Measurements from ENCODE around the gene MAML3. TPM values are rescaled to one million over a fixed set of nuclear protein-coding genes. Genes with fewer than 3 reads are reported as not detected.

Gene MAML3
- total RNA-seq, 4 donors from 2014 or later: 21.2 to 28.4 (median 22.1) TPM

- TF ChIP-seq, protein P1, sequence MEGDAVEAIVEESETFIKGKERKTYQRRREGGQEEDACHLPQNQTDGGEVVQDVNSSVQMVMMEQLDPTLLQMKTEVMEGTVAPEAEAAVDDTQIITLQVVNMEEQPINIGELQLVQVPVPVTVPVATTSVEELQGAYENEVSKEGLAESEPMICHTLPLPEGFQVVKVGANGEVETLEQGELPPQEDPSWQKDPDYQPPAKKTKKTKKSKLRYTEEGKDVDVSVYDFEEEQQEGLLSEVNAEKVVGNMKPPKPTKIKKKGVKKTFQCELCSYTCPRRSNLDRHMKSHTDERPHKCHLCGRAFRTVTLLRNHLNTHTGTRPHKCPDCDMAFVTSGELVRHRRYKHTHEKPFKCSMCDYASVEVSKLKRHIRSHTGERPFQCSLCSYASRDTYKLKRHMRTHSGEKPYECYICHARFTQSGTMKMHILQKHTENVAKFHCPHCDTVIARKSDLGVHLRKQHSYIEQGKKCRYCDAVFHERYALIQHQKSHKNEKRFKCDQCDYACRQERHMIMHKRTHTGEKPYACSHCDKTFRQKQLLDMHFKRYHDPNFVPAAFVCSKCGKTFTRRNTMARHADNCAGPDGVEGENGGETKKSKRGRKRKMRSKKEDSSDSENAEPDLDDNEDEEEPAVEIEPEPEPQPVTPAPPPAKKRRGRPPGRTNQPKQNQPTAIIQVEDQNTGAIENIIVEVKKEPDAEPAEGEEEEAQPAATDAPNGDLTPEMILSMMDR (IDR thresholded peaks at IDR 0.05): no peak
- no peak for TF ChIP-seq POLR2A (IDR thresholded peaks at IDR 0.05)
- DNase-seq (ENCODE audit: low spot score in 2 of 2): no peak
- intact Hi-C loops (cut with DNase I; ENCODE audit: low total_unique reads): no loop called here
- H3K4me3 ChIP-seq (ENCODE audit: low read depth, poor library complexity, severe bottlenecking): no peak overlapping the region
Measured at GRCh38 chr4:139985401-139985800, 168.6 kb downstream of the MAML3 start.

GRCh38 chr4:139984471-139984870 is 169.5 kb downstream of the MAML3 start:
- WGBS, 2 donors: 73 to 79% methylated on average over 1 of the region's 1 CpG
- intact Hi-C loops (cut with DNase I; ENCODE audit: low total_unique reads): no loop called here
- no peak for TF ChIP-seq POLR2A (IDR thresholded peaks at IDR 0.05)
- TF ChIP-seq, protein P1 (IDR thresholded peaks at IDR 0.05): no peak
- no peak for DNase-seq (ENCODE audit: low spot score in 2 of 2)
- no peak overlapping the region for H3K4me3 ChIP-seq (ENCODE audit: low read depth, poor library complexity, severe bottlenecking)

GRCh38 chr4:139978692-139979091 is 175.3 kb downstream of the MAML3 start:
- 73 to 79% methylated on average over 2 of the region's 2 CpGs for WGBS, 2 donors
- no peak for DNase-seq (ENCODE audit: low spot score in 2 of 2)
- TF ChIP-seq, protein P1 (IDR thresholded peaks at IDR 0.05): no peak
- TF ChIP-seq POLR2A (IDR thresholded peaks at IDR 0.05): no peak
- intact Hi-C loops (cut with DNase I; ENCODE audit: low total_unique reads): no loop called here
- no peak overlapping the region for H3K4me3 ChIP-seq (ENCODE audit: low read depth, poor library complexity, severe bottlenecking)

- TF ChIP-seq POLR2A (IDR thresholded peaks at IDR 0.05): no peak
- TF ChIP-seq, protein P1 (IDR thresholded peaks at IDR 0.05): no peak
- 95 to 100% methylated on average over 3 of the region's 3 CpGs for WGBS, 2 donors
- DNase-seq (ENCODE audit: low spot score in 2 of 2): no peak
- H3K4me3 ChIP-seq (ENCODE audit: low read depth, poor library complexity, severe bottlenecking): no peak overlapping the region
- intact Hi-C loops (cut with DNase I; ENCODE audit: low total_unique reads): no loop called here
Measured at GRCh38 chr4:139977838-139978609, 176.0 kb downstream of the MAML3 start.

- DNase-seq (ENCODE audit: low spot score in 2 of 2): peak in 1 of 2 donors; percentile 52
- TF ChIP-seq POLR2A (IDR thresholded peaks at IDR 0.05): no peak
- TF ChIP-seq, protein P1 (IDR thresholded peaks at IDR 0.05): no peak
- no peak overlapping the region for H3K4me3 ChIP-seq (ENCODE audit: low read depth, poor library complexity, severe bottlenecking)
- intact Hi-C loops (cut with DNase I; ENCODE audit: low total_unique reads): no loop called here
- 0 to 5% methylated on average over 1 of the region's 1 CpG for WGBS, 2 donors
Measured at GRCh38 chr4:139975830-139976272, 178.1 kb downstream of the MAML3 start.

GRCh38 chr4:139973616-139974015 is 180.4 kb downstream of the MAML3 start:
- intact Hi-C loops (cut with DNase I; ENCODE audit: low total_unique reads): no loop called here
- no peak overlapping the region for H3K4me3 ChIP-seq (ENCODE audit: low read depth, poor library complexity, severe bottlenecking)
- DNase-seq (ENCODE audit: low spot score in 2 of 2): no peak
- TF ChIP-seq, protein P1 (IDR thresholded peaks at IDR 0.05): no peak
- no peak for TF ChIP-seq POLR2A (IDR thresholded peaks at IDR 0.05)

Data from lower leg skin (tissue), 4 donors.